Gastroesophageal sphincter (tissue), 3 donors: Measurements from ENCODE around the gene CD274.

Source experiments
- CTCF ChIP-seq, 4 experiments: fragments of 200-600 bp in 2 of 4; fragments of 450-650 bp in 2 of 4; sonication (generic) in 1 of 4; IDR thresholded peaks; one replicate each; pipeline ENCODE4 v1.5.1; 2017 to 2019; ENCODE audit warnings: antibody characterized with exemption in 4 of 4, mild to moderate bottlenecking in 2 of 4, moderate library complexity in 2 of 4
- EP300 ChIP-seq: sonication (generic); formaldehyde crosslinking; IDR thresholded peaks from one replicate; pipeline ENCODE4 v1.6.1; 2017; ENCODE audit warnings: antibody characterized with exemption, mild to moderate bottlenecking

GRCh38 chr9:5442400-5443011, 7.8 kb upstream of the CD274 start:
- TF ChIP-seq CTCF (IDR thresholded peaks at IDR 0.05) (peak in 3 of 4 experiments; percentile 37 to 53 (median 45)), EP300 (no peak)
